HAP-1 (cell line): ENCODE results near the gene CD83.

Experiments used
- DNase-seq, 2 experiments: peaks; one replicate each; pipeline ENCODE4 v3.0.0-alpha.2; 2016 to 2020; ENCODE audit warnings: low spot score in 2 of 2
- H3K27me3 ChIP-seq: fragments of 250-450 bp; sonication (Bioruptor Pico); 2 replicates; pipeline ENCODE4 v1.5.1; 2020; ENCODE audit warnings: low read depth, mild to moderate bottlenecking, moderate library complexity
- H3K36me3 ChIP-seq: fragments of 250-450 bp; sonication (Bioruptor Pico); replicated peaks from 2 replicates; pipeline ENCODE4 v1.5.1; 2020; ENCODE audit warnings: mild to moderate bottlenecking
- H3K4me1 ChIP-seq: fragments of 250-450 bp; sonication (Bioruptor Pico); 2 replicates; pipeline ENCODE4 v1.5.1; 2020; ENCODE audit warnings: mild to moderate bottlenecking
- H3K4me3 ChIP-seq: fragments of 250-450 bp; sonication (Bioruptor Pico); 2 replicates; pipeline ENCODE4 v1.5.1; 2020; ENCODE audit warnings: mild to moderate bottlenecking, moderate library complexity
- H3K9me3 ChIP-seq: fragments of 250-450 bp; sonication (Bioruptor Pico); 2 replicates; pipeline ENCODE4 v1.5.1; 2020; ENCODE audit warnings: mild to moderate bottlenecking, moderate library complexity
- in situ Hi-C: fragments of 300-500 bp; cut with MboI; formaldehyde crosslinking; loops from 3 replicates; pipeline ENCODE4 v1.14.3; 2020; ENCODE audit warnings: low sequenced_read_pairs, inconsistent platforms, mixed read lengths

The CD83 gene

DNA sequence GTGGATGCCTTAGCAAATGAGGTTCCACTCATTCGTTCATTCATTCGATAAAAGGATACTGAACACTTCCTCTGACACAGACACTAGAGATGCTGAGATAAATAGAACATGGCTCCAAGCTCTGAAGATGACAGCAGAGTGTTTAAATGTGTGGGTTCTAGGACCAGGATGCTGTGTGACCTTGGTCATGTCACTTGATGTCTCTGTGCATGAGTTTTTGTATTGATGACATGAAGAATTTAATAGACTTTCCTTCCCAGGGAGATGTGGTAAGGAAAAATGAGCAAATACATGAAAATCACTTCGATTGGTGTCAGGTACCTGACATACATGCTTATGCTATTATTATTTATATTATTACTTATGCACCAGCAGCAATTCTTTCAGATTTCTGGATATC is 34.3 kb upstream of the CD83 start:
- no peaks in the 10 kb centered on the region for H3K9me3 ChIP-seq
- peaks cover 2% of the 10 kb centered on the region for H3K27me3 ChIP-seq
- DNase-seq: no peak
- H3K4me3 ChIP-seq: no peak overlapping the region
- H3K36me3 ChIP-seq: no peaks in the 10 kb centered on the region
- in situ Hi-C loops: no loop called here
- H3K4me1 ChIP-seq: peaks cover 10% of the 10 kb centered on the region

DNA sequence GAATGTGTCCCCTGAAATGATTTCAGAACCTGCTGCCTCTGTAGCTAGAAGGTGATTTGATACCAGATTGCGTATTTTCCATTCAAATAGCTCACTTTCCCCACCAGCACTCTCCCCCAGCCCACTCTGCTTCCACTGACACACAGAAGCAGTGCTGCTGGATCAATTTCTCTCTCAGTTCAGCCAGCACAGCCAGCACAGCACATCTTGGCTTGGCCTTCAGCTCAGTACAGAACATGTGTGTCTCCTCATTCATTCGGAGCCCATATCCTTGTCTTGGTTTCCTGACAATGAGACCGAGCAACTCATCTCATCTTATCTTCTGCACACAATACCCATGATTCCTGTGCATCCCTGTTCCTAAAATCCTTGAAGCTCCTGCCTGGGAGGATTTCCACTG is 33.8 kb upstream of the CD83 start:
- peaks cover 3% of the 10 kb centered on the region for H3K27me3 ChIP-seq
- peaks cover 10% of the 10 kb centered on the region for H3K4me1 ChIP-seq
- no peaks in the 10 kb centered on the region for H3K36me3 ChIP-seq
- no peaks in the 10 kb centered on the region for H3K9me3 ChIP-seq
- in situ Hi-C loops: no loop called here
- no peak overlapping the region for H3K4me3 ChIP-seq
- DNase-seq: no peak

DNA sequence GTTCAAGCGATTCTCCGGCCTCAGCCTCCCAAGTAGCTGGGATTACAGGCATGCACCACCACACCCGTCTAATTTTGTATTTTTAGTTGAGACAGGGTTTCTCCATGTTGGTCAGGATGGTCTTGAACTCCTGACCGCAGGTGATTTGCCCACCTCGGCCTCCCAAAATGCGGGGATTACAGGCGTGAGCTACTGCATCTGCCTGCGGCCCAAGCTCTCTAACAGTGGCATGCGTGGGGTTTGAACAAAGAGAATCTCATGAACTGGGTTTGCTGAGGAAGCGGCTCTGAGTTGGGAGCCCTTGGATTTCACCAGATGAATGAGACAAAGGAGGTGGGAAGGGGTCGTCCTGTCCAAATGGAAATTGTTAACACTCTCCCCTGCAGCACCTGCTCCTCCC is 33.2 kb upstream of the CD83 start:
- Histone ChIP-seq H3K4me3 (no peak overlapping the region), H3K4me1 (peaks cover 10% of the 10 kb centered on the region), H3K9me3 (no peaks in the 10 kb centered on the region), H3K27me3 (peaks cover 3% of the 10 kb centered on the region), H3K36me3 (no peaks in the 10 kb centered on the region)
- no peak for DNase-seq
- in situ Hi-C loops: no loop called here

DNA sequence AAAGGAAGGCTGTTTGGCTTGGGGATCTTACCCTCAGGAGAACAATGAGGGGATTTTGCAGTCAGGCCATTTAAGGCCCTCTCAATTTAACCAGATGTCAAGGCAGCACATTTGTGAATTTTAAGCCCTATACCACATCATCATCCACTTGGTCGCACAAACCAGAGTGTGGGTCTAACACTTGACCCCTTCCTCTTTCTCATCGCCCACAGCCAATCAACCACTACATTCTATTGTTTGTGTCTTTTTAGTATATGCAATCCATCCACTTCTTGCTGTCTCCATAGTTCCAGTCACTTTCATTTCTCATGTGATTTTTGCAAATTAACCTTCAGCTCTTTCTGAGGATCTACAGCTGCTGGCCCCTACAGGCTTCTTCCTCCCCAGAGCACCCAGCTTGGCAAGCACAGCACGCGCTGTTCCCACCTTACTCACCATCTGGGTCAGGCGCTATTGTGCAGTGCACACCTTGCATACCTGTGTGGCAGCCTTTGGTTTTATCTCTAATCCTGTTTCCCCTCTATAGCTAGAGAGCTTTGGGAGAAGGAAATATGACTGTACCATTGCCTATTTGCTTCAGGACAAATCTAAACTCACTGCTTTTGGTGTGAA is 32.3 kb upstream of the CD83 start:
- H3K27me3 ChIP-seq: peaks cover 3% of the 10 kb centered on the region
- in situ Hi-C loops: no loop called here
- H3K36me3 ChIP-seq: no peaks in the 10 kb centered on the region
- DNase-seq: no peak
- no peak overlapping the region for H3K4me3 ChIP-seq
- H3K9me3 ChIP-seq: no peaks in the 10 kb centered on the region
- peaks cover 10% of the 10 kb centered on the region for H3K4me1 ChIP-seq

DNA sequence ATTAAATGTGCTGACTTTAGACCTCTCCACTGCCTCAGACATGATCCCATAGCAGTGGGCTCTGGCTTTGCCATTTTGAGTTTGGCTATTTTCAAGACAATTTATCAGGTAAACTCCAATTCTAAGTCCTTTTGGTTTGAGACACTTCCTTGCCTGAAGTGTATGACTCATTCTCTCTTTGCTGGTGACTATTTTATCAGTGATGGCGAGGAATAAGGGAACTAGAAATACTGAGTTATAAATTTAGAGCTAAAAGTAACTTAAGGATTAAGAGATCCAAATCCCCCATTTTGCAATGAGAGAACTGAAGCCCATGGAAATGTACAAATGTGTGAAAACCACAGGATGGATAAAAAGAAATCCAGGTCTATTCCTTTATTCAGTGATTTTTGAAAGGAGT is 30.9 kb upstream of the CD83 start:
- H3K27me3 ChIP-seq: peaks cover 3% of the 10 kb centered on the region
- no peak overlapping the region for H3K4me3 ChIP-seq
- in situ Hi-C loops: no loop called here
- no peaks in the 10 kb centered on the region for H3K36me3 ChIP-seq
- no peaks in the 10 kb centered on the region for H3K9me3 ChIP-seq
- no peak for DNase-seq
- no peaks in the 10 kb centered on the region; the same call in 1 of the 2 replicates for H3K4me1 ChIP-seq

DNA sequence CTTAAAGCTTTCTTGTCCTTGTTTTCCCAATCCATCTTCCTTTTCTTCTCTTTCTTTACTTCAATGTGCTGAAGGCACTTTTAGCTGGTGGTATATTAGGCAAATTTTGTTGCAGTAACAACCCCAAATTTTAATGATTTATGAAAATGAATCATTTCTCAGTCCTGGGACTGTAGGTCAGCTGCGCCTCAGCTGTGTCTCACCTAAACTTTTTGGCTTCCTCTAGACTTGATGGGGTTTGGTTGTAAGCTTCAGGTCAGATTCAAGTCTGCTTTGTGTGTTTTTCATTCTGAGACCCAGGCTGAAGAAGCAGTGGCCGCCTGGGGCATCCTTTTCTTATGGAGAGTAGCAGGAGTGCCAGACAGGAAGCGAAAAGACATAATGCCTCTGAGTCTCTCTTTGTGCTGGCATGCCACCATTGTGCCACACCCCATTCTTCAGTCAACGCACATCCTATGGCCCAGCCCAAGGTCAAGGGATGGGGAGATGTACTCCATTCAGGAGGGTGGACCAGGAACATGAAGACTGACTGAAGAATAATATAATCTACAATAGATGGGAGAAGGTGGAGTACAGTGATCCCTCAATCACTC is 28.9 kb upstream of the CD83 start:
- in situ Hi-C loops: no loop called here

DNA sequence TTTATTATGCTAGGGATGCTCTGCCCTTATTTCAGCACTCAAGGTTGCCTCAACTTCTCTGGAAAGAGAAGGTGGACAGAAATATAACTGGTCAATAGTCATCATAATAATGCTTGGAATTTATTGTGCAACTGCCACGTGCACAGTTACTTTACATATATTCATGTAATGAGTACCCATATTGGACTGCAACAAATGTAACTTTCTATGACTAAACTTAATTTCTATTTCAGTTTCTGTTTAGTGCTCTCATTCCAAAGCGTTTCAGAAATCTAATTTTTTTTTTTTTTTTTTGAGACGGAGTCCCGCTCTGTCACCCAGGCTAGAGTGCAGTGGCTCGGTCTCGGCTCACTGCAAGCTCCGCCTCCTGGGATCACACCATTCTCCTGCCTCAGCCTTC is 28.3 kb upstream of the CD83 start:
- no peak for DNase-seq
- Histone ChIP-seq H3K4me1 (no peaks in the 10 kb centered on the region), H3K4me3 (no peak overlapping the region), H3K9me3 (no peaks in the 10 kb centered on the region), H3K27me3 (peaks cover 3% of the 10 kb centered on the region), H3K36me3 (no peaks in the 10 kb centered on the region)
- in situ Hi-C loops: no loop called here

More for the DNA sequence above, 28.9 kb upstream of the CD83 start:
- Histone ChIP-seq H3K36me3 (no peaks in the 10 kb centered on the region), H3K9me3 (no peaks in the 10 kb centered on the region), H3K27me3 (peaks cover 3% of the 10 kb centered on the region), H3K4me3 (no peak overlapping the region), H3K4me1 (no peaks in the 10 kb centered on the region)
- DNase-seq: peak; percentile 30 to 35

DNA sequence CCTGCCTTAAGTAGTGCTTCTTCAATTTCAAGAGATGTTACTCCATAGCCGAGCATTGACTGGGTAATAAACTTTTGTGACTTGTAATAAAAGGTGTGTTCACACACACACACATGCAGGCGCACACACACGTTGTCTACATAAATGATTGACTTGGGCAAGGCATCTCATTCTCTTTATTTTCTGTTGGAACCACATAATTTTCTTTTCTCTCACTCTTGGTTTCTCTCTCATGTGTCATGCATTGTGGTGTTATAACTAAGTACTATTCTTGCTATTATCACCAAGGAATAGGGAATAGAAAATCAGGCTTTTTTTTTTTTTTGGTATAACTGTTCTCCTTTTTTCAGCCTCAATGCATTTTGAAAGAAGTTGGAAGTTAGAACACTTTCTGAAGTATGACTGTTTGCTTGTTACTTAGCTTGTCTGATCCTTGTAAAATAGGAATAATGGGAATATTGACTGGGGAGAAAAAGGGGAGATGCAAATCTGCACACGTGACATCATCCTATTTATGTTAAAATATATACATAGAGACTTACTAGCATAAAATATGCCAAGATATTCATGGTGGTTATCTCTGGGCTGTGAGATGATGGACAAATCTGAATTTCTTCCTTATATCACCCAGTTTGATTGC is 26.1 kb upstream of the CD83 start:
- no peak for DNase-seq
- Histone ChIP-seq H3K36me3 (no peaks in the 10 kb centered on the region), H3K27me3 (peaks cover 3% of the 10 kb centered on the region), H3K9me3 (no peaks in the 10 kb centered on the region), H3K4me3 (no peak overlapping the region), H3K4me1 (no peaks in the 10 kb centered on the region)
- in situ Hi-C loops: no loop called here

DNA sequence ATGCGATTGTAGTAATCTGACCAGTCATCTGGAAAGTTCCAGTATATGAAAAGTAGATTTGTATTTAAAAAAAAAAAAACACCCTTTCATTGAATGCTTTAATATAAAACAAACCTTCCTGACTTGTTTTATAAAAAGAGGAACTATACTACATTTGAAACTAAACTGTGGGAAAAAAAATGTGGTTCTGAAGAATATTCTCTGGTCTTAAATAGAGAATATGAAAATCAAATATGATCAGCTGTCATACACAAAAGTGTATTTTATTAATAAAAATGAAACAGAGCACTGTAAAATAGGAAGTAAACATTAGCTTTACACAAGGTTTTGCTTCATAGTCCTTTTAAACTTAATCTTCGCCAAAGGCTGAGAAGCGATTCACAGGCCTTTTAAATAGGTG is 25.3 kb upstream of the CD83 start:
- Histone ChIP-seq H3K4me1 (no peaks in the 10 kb centered on the region), H3K36me3 (no peaks in the 10 kb centered on the region), H3K4me3 (no peak overlapping the region), H3K27me3 (peaks cover 3% of the 10 kb centered on the region), H3K9me3 (no peaks in the 10 kb centered on the region)
- in situ Hi-C loops: no loop called here
- DNase-seq: no peak

DNA sequence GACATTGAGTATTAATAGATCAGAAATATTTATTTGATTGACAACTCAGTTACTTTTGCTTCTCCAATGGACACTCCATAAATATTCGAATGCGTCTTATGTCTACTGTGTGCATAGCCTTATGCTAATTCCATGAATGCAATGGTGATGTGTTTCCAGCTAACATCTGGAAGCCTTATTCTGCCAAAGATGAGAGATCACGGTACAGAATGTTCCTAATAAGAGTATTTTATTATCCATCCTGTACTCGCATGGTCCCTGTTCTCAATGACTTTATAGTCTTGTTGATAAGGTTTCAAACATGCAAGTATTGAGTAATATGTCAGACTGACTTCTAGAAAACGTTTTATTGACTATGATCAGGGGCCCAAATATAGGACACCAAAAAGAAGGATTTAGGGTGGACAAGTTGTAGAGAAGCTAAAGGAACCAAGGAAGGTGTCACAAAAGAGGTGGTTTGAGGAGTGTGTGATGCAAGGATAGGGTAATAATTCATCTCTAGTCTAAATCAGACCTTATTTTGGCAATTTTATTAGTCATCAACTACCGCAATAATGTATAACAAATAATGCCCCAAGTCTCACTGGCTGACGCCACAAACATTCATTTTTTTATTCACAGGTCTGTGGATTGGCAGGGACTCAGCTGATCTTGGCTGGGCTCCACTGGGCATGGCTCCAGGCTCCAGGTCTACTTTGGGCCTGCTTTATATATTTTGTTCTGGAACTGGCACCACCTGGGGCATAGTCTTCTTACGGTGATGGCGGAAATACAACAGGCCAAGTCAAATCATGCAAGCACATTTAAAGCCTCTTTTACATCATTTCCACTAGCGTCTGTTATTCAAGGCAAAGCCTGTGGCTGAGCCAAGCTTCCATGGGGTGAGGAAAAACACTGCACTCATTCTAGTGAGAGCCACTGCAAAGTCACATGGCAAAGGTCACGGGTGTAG is 24.5 kb upstream of the CD83 start:
- Histone ChIP-seq H3K27me3 (peaks cover 3% of the 10 kb centered on the region; the same call in 1 of the 2 replicates), H3K36me3 (no peaks in the 10 kb centered on the region), H3K9me3 (no peaks in the 10 kb centered on the region), H3K4me1 (no peaks in the 10 kb centered on the region), H3K4me3 (no peak overlapping the region)
- in situ Hi-C loops: no loop called here
- DNase-seq: no peak

DNA sequence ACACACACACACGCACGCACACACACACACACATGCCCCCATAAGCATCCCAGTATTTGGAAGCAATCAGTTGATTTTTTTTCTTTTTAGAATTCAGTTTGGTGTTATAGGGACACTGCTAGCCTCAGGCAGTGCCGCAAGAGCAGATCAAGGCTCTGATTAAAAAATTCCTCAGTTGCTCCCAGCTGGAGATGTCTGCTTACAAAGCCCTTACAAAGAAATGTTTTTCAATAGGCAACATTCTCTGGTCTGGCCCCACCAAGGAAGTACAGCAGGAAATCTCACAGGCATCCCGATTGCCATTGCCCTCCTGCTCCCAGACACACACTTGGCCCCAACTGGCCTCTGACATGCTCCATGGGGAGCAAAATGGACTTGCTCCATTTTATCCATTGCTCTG is 22.9 kb upstream of the CD83 start:
- Histone ChIP-seq H3K36me3 (no peaks in the 10 kb centered on the region), H3K4me1 (no peaks in the 10 kb centered on the region), H3K4me3 (no peak overlapping the region), H3K27me3 (no peaks in the 10 kb centered on the region), H3K9me3 (no peaks in the 10 kb centered on the region)
- in situ Hi-C loops: no loop called here
- DNase-seq: no peak

DNA sequence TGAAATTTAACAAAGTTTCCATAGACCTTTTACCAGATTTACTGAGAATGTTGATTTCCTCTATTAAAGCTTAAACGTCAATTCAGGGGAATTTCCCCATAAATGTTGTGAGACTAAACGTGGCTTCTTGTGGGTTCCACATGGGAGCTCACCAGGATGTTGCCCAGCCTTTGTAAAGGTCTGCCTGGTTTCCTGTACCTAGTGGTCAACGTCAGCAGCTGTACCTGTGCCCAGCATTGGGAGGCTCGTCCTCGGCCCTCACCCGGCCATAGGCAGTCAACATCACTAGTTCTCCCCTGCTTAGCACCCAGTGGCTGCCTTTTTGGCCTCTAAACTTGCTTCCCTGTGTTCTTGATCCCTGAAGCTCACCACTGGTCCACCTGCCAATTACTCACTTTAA is 22.1 kb upstream of the CD83 start:
- Histone ChIP-seq H3K4me3 (no peak overlapping the region), H3K27me3 (no peaks in the 10 kb centered on the region), H3K4me1 (no peaks in the 10 kb centered on the region), H3K36me3 (no peaks in the 10 kb centered on the region), H3K9me3 (no peaks in the 10 kb centered on the region)
- DNase-seq: no peak
- in situ Hi-C loops: no loop called here

DNA sequence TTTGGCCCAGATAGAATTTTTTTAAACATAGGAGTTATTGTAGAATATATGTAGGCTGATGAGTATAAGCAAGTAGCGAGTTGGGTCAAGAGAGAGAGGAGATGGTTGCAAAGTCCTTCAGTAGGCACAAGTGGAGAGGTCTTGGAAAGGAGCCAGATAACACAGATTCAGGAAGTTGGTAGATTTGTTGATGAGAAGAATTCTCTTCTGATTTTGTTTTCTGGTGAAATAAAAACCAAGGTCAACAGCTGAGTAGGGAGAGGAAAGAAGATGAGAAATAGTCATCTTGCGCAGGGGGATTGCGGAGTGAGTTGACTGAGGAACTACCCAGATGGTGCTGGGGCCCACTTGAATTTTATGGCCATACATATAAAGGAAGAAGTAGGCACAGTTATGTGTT is 17.4 kb upstream of the CD83 start:
- in situ Hi-C loops: no loop called here

DNA sequence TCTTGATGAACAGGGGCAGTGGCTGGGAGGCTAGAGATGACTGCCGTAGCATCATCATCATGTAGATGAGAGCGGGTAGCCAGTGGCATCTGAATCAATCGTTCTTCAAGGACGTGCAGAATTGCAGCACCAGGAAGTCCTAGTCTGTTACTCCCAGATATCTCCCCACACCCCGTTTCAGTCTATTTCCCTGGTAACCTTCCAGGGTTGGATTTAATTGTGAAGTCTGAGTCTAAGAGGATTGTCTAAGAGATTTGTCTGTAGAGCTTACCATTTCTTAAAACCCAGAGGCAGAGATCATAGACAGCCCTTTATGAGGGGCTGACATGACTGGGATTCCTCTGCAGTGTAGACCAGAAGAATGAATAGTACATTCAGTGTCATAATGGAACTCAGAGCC is 16.6 kb upstream of the CD83 start:
- DNase-seq: no peak
- in situ Hi-C loops: no loop called here
- Histone ChIP-seq H3K4me3 (no peak overlapping the region), H3K27me3 (0 out of 2 replicates have a peak, but pooled peaks cover 2% of the 10 kb centered on the region), H3K4me1 (no peaks in the 10 kb centered on the region), H3K9me3 (no peaks in the 10 kb centered on the region), H3K36me3 (no peaks in the 10 kb centered on the region)

More for the DNA sequence above, 17.4 kb upstream of the CD83 start:
- Histone ChIP-seq H3K4me3 (no peak overlapping the region), H3K9me3 (no peaks in the 10 kb centered on the region), H3K4me1 (no peaks in the 10 kb centered on the region), H3K27me3 (0 out of 2 replicates have a peak, but pooled peaks cover 2% of the 10 kb centered on the region), H3K36me3 (no peaks in the 10 kb centered on the region)
- no peak for DNase-seq
